K562 (cell line): ENCODE data around the gene PEF1. TPM values are rescaled to one million over a fixed set of nuclear protein-coding genes. Genes with fewer than 3 reads are reported as not detected.

Experiments used
- BRD4 ChIP-seq: fragments of 200-600 bp; sonication (generic); IDR thresholded peaks from 2 replicates; pipeline ENCODE4 v1.6.1; 2017; ENCODE audit warnings: inconsistent platforms
- EGR1 ChIP-seq: fragments of 450-650 bp; conservative IDR thresholded peaks from 2 replicates; pipeline ENCODE4 v1.6.1; 2017; ENCODE audit warnings: mild to moderate bottlenecking
- FOS ChIP-seq: IDR thresholded peaks from 3 replicates; pipeline ENCODE4 v1.6.1; 2011; ENCODE audit not compliant: insufficient read length; ENCODE audit errors: extremely low read depth
- FOXP1 ChIP-seq: sonication (generic); formaldehyde crosslinking; IDR thresholded peaks from 2 replicates; pipeline ENCODE4 v1.8.0; 2022; ENCODE audit warnings: mild to moderate bottlenecking, missing genetic modification reagents
- HEY1 ChIP-seq: fragments of 250-450 bp; sonication (Bioruptor Pico); IDR thresholded peaks from 2 replicates; pipeline ENCODE4 v1.5.0; 2020; ENCODE audit warnings: mild to moderate bottlenecking, moderate library complexity, borderline replicate concordance
- KAT7 ChIP-seq: sonication (generic); formaldehyde crosslinking; IDR thresholded peaks from 2 replicates; pipeline ENCODE4 v1.8.0; 2022; ENCODE audit warnings: missing genetic modification reagents, mild to moderate bottlenecking, borderline replicate concordance
- KLF10 ChIP-seq: fragments of 250-450 bp; sonication (Bioruptor Pico); IDR thresholded peaks from 2 replicates; pipeline ENCODE4 v1.6.1; 2021; ENCODE audit warnings: matching md5 sums
- MTA3 ChIP-seq: fragments of 450-650 bp; formaldehyde crosslinking; IDR thresholded peaks from 2 replicates; pipeline ENCODE4 v1.6.1; 2017; ENCODE audit warnings: mild to moderate bottlenecking, borderline replicate concordance
- POLR2G ChIP-seq: fragments of 200-400 bp; formaldehyde crosslinking; IDR thresholded peaks from 2 replicates; pipeline ENCODE4 v1.6.1; 2017; ENCODE audit warnings: low read depth, mild to moderate bottlenecking, antibody characterized with exemption, low read length, moderate library complexity
- POLR2H ChIP-seq: IDR thresholded peaks from 2 replicates; pipeline ENCODE4 v1.6.1; 2016; ENCODE audit warnings: missing genetic modification characterization, low read depth, mild to moderate bottlenecking, control low read depth, missing compliant biosample characterization, moderate library complexity
- RHOXF2B ChIP-seq: fragments of 250-450 bp; sonication (Bioruptor Pico); conservative IDR thresholded peaks from 2 replicates; pipeline ENCODE4 v1.5.1; 2021
- RNF2 ChIP-seq: sonication (generic); IDR thresholded peaks from 2 replicates; pipeline ENCODE4 v1.6.1; 2016
- RUNX1 ChIP-seq: sonication (generic); IDR thresholded peaks from 2 replicates; pipeline ENCODE4 v1.6.1; 2016; ENCODE audit warnings: antibody characterized with exemption, low read depth
- SIN3B ChIP-seq: fragments of 450-650 bp; IDR thresholded peaks from 2 replicates; pipeline ENCODE4 v1.6.1; 2017; ENCODE audit warnings: low read depth, mild to moderate bottlenecking, moderate library complexity
- SMAD4 ChIP-seq: fragments of 250-450 bp; sonication (Bioruptor Pico); conservative IDR thresholded peaks from 2 replicates; pipeline ENCODE4 v1.8.0; 2021; ENCODE audit warnings: inconsistent platforms, mild to moderate bottlenecking, moderate library complexity
- SMARCA4 ChIP-seq: fragments of 450-650 bp; IDR thresholded peaks from 2 replicates; pipeline ENCODE4 v1.6.1; 2016
- TEAD1 ChIP-seq, 2 experiments: fragments of 450-650 bp in 1 of 2; sonication (generic) in 1 of 2; formaldehyde crosslinking; IDR thresholded peaks; 2 replicates each; pipeline versions ENCODE4 v1.4.0 to v1.8.0; 2020 to 2022; ENCODE audit warnings: mild to moderate bottlenecking in 2 of 2, missing genetic modification reagents in 1 of 2
- THRB ChIP-seq: fragments of 450-650 bp; formaldehyde crosslinking; conservative IDR thresholded peaks from 2 replicates; pipeline ENCODE4 v1.4.0; 2022; ENCODE audit warnings: mild to moderate bottlenecking, missing genetic modification characterization
- XRCC4 ChIP-seq: IDR thresholded peaks from one replicate; pipeline ENCODE4 v1.6.1; 2011; ENCODE audit not compliant: insufficient read depth, insufficient read length; ENCODE audit errors: extremely low read depth
- ZNF12 ChIP-seq: sonication (generic); formaldehyde crosslinking; IDR thresholded peaks from 2 replicates; pipeline ENCODE4 v1.4.0; 2020; ENCODE audit warnings: mild to moderate bottlenecking, missing genetic modification reagents
- ZNF79 ChIP-seq: fragments of 250-450 bp; sonication (Bioruptor Pico); IDR thresholded peaks from 2 replicates; pipeline ENCODE4 v1.4.0; 2020; ENCODE audit warnings: low read depth, mild to moderate bottlenecking, moderate library complexity
- polyA plus RNA-seq, 8 experiments: library from polyadenylated mRNA; depleted of rRNA in 4 of 8; stranded (reverse) in 5 of 8; unstranded in 3 of 8; fragments of >200 nt; fragmentation: Nextera tagmentation in 2 of 8; fragmentation: Illumina TruSeq in 1 of 8; extraction: Ambion mirVana in 2 of 8; extraction: Trizol in 1 of 8; gene quantifications; 2 replicates each; pipeline versions ENCODE4 v1.2.1 to v1.2.3, GENCODE V29; 2011 to 2014; ENCODE audit warnings: inconsistent platforms in 1 of 8, missing spikeins in 1 of 8
- total RNA-seq, 7 experiments: library from RNA; depleted of rRNA in 6 of 7; stranded (reverse); fragments of >200 nt in 6 of 7; fragmentation: Illumina TruSeq in 2 of 7; extraction: Trizol in 2 of 7; gene quantifications; 2 replicates each; pipeline versions ENCODE4 v1.2.1 to v1.2.3, GENCODE V29; 2011 to 2021; ENCODE audit warnings: low replicate concordance in 1 of 7
- TF ChIP-seq, protein P1 (sequence below): sonication (generic); formaldehyde crosslinking; IDR thresholded peaks from 2 replicates; pipeline ENCODE4 v1.8.1; 2023; ENCODE audit warnings: mild to moderate bottlenecking, missing genetic modification reagents
- TF ChIP-seq, protein P2 (sequence below): fragments of 250-450 bp; sonication (Bioruptor Pico); IDR thresholded peaks from 2 replicates; pipeline ENCODE4 v1.4.0; 2020; ENCODE audit warnings: mild to moderate bottlenecking, moderate library complexity
- TF ChIP-seq, protein P3 (sequence below), 2 experiments: fragments of 450-650 bp; IDR thresholded peaks; 2 replicates each; pipeline ENCODE4 v1.6.1; 2016

Gene PEF1
- total and polyA plus RNA-seq, 9 of the 15 experiments (the other 6 are each of a cell fraction or from before 2014, with no cell fraction given), result 26.3 to 95.5 (median 61.9) TPM

DNA sequence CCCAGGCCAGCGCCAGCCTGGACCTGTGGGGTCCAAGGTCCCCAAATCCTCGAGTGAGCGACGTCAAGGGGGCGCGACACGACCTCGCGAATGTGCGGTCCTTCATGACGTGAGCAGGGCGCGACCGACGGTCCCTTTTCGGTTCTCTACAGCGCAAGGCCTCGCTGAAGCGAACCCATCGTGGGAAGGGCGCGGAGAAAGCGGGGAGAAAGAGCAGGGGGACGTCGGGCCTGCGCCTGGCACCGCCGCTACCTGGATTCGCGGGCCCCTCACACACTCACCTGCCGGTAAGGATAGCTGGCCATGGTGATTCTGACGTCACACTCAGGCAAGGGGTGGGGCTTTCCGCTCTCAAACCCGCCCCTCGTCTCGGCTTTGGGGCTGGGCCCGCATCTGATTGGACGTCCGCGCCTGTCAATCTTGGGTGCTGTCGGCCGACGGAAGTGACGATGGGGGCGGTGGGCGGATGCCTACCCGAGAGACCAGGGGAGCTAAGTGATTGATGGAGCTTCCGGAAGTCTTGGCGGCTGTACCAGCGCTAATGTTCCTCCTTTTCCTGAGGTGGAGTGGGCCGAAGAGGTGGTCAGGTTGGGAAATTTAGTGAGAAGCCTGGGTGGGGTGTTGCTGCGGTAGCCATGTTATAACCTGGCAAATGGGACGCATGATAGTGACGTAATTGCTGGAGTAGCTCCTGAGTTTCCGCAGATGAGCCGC lies at the start of gene PEF1 (continued):
- peak; percentile 57 for TF ChIP-seq SMAD4 (CRISPR knock-in tag)
- peak; percentile 86 for TF ChIP-seq POLR2H (tag)
- TF ChIP-seq ZNF12 (CRISPR knock-in tag), result no peak
- TF ChIP-seq POLR2G, result peak; percentile 95
- TF ChIP-seq FOXP1 (CRISPR knock-in tag), result peak; percentile 74; the same call in 1 of the 2 replicates
- TF ChIP-seq, protein P1, sequence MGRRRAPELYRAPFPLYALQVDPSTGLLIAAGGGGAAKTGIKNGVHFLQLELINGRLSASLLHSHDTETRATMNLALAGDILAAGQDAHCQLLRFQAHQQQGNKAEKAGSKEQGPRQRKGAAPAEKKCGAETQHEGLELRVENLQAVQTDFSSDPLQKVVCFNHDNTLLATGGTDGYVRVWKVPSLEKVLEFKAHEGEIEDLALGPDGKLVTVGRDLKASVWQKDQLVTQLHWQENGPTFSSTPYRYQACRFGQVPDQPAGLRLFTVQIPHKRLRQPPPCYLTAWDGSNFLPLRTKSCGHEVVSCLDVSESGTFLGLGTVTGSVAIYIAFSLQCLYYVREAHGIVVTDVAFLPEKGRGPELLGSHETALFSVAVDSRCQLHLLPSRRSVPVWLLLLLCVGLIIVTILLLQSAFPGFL, result 0 out of 2 replicates have a peak, but pooled peaks have one; percentile 13
- TF ChIP-seq SMARCA4, result no peak
- TF ChIP-seq MTA3, result peak; percentile 96
- TF ChIP-seq HEY1 (CRISPR knock-in tag), result 0 out of 2 replicates have a peak, but pooled peaks have one; percentile 42
- TF ChIP-seq, protein P2, sequence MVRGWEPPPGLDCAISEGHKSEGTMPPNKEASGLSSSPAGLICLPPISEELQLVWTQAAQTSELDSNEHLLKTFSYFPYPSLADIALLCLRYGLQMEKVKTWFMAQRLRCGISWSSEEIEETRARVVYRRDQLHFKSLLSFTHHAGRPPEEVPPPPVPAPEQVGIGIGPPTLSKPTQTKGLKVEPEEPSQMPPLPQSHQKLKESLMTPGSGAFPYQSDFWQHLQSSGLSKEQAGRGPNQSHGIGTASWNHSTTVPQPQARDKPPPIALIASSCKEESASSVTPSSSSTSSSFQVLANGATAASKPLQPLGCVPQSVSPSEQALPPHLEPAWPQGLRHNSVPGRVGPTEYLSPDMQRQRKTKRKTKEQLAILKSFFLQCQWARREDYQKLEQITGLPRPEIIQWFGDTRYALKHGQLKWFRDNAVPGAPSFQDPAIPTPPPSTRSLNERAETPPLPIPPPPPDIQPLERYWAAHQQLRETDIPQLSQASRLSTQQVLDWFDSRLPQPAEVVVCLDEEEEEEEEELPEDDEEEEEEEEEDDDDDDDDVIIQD, result 0 out of 2 replicates have a peak, but pooled peaks have one; percentile 66
- TF ChIP-seq KLF10 (CRISPR knock-in tag), result no peak
- no peak for TF ChIP-seq BRD4
- TF ChIP-seq SIN3B, result peak; percentile 98
- peak; percentile 70 for TF ChIP-seq RNF2
- peak; percentile 68; the same call in 1 of the 2 replicates for TF ChIP-seq RUNX1
- peak; percentile 96 for TF ChIP-seq EGR1
- no peak for TF ChIP-seq XRCC4
- no peak for TF ChIP-seq KAT7 (CRISPR knock-in tag)
- TF ChIP-seq ZNF79, result no peak
- TF ChIP-seq TEAD1 (CRISPR knock-in tag; IDR thresholded peaks at IDR 0.05), result peak; percentile 16 to 82; a peak in 2 of 4 replicates
- 0 out of 2 replicates have a peak, but pooled peaks have one; percentile 55 for TF ChIP-seq RHOXF2B (CRISPR knock-in tag)
- peak; percentile 76 for TF ChIP-seq FOS
- TF ChIP-seq THRB (CRISPR knock-in tag), result 0 out of 2 replicates have a peak, but pooled peaks have one; percentile 39
- TF ChIP-seq, protein P3, sequence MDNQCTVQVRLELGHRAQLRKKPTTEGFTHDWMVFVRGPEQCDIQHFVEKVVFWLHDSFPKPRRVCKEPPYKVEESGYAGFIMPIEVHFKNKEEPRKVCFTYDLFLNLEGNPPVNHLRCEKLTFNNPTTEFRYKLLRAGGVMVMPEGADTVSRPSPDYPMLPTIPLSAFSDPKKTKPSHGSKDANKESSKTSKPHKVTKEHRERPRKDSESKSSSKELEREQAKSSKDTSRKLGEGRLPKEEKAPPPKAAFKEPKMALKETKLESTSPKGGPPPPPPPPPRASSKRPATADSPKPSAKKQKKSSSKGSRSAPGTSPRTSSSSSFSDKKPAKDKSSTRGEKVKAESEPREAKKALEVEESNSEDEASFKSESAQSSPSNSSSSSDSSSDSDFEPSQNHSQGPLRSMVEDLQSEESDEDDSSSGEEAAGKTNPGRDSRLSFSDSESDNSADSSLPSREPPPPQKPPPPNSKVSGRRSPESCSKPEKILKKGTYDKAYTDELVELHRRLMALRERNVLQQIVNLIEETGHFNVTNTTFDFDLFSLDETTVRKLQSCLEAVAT (IDR thresholded peaks at IDR 0.05), result peak; percentile 10 to 91; a peak in 3 of 4 replicates
